ENCODE data around the gene BCKDHA.
"Not testable (repeated sequence)": the region's sequence is repeated elsewhere in the genome, so short reads cannot be mapped to it uniquely, and the experiment has no call there.

The BCKDHA gene

DNA sequence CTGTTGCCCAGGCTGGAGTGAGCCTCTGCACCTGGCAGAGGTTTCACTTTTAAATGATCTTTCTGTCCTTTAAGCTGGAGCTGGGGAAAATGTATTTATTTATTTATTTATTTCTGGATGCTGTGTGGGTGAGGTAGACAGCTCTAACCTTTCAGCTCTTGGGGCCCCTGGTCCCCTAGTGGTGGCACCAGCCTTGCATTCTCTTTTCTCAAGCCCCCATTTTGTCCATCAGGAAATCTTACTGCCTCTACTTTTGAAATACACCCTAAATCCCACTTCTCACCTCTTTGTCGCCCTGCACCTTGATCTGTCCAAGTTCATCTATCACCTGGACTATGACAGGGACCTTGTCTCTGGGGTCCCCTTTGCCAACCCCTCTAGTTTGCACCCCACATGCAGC is 31.5 kb upstream of the BCKDHA start:
- DNase-seq (ENCODE audit: low read depth in 2 of 2, low spot score in 1 of 2): no peak

- DNase-seq (ENCODE audit: low read depth in 2 of 2, low spot score in 1 of 2): no peak
Observed at GRCh38 chr19:41367848-41368301, 29.7 kb upstream of the BCKDHA start.

GRCh38 chr19:41369769-41370168 is 27.8 kb upstream of the BCKDHA start:
- no peak for DNase-seq (ENCODE audit: low read depth in 2 of 2, low spot score in 1 of 2)

DNA sequence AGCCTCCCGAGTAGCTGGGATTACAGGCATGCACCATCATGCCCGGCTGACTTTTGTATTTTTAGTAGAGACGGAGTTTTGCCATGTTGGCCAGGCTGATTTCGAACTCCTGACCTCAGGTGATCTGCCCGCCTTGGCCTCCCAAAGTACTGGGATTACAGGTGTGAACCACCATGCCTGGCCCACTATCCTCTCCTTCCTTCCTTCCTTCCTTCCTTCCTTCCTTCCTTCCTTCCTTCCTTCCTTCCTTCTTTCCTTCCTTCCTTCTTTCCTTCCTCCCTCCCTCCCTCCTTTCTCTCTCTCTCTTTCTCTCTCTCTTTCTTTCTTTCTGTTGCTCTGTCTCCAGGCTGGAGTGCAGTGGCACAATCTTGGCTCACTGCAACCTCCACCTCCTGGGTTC is 26.5 kb upstream of the BCKDHA start:
- DNase-seq (ENCODE audit: low read depth in 2 of 2, low spot score in 1 of 2): not testable (repeated sequence)

DNA sequence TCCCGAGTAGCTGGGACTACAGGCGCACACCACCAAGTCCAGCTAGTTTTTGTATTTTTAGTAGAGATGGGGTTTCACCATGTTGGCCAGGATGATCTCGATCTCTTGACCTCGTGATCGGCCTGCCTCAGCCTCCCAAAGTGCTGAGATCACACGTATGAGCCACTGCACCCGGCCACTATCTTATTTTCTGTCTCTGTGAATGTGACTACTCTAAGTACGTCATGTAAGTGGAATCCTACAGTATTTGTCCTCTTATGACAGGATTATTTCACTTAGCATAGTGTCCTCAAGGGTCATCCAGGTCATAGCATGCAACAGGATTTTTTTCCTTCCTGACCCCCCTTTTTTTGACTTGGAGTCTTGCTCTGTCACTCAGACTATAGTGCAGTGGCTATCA is 26.1 kb upstream of the BCKDHA start:
- no peak for DNase-seq (ENCODE audit: low read depth in 2 of 2, low spot score in 1 of 2)

DNA sequence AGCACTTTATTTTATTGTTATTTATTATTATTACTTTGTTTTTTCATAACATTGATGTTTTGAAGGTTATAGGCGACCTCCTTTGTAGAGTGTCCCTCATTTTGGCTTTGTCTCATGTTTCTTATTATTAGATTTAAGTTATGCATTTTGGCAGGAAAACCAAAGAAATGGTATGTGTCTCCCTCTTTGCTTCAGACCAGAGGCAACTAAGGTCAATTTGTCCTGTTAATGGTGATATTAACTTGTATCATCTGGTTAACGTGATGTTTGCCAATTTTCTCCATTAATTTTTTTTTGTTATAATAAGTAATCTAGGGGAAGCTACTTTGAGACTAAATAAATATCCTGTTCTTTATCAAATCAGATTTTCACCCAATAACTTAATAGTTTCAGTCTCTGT is 25.1 kb upstream of the BCKDHA start:
- no peak for DNase-seq (ENCODE audit: low read depth in 2 of 2, low spot score in 1 of 2)

DNA sequence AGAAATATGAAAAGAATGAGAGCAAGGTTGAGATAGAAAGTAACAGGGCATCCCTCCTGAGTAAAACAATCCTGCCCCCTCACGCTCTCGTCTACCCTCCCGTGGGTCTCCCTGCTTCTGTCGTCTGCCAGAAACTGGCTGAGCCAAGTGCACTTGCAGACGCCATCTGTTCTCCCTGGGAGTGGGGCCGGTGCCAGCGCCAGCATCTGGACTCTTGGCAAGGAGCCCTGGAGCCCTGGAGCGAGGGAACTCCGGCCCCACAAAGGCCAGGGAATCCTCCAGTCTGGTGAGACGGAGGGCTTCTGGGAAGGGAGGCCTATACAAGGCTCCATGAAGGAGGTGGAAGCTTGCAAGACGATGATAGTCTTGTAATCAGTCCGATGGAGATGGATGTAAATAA is 23.6 kb upstream of the BCKDHA start:
- no peak for DNase-seq (ENCODE audit: low read depth in 2 of 2, low spot score in 1 of 2)

DNA sequence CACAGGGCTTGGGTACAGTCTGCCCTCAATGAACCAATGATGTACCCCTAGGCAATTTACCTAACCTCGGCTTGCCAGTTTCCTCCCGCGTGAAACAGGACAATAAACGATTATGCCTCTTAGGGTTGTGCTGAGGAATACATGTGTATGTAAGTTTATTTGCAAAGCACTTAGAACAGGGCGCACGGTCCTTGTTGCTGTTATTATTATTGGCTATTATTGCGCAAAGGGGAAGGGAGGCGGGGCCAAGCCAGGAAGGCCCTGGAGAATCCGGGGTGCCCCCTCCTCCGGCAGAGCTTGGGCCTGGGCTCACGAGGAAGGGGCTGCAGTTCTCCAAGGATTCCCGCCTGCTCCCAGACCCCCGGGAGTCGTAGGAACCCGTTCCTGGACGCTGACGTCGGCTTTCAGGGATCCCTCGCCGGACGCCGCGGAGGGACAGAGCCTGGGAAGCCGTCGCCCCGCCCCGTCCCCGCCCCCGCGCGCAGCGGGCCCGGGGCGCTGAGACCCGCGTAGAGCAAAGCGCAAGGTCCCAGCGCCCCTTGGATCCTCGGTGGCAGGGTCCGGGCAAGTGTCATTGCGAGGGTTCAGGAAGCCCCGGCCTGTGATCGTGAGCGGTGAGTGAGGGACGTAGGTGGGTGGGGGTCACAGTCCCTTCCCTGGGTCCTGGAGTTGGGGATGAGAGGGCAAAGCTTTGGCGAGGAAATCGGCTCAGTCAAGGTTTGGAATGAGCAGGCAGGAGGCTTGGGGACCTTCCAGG is 21.2 kb upstream of the BCKDHA start, which contains the start of gene TMEM91:
Gene TMEM91 (plus strand): TSS at position 293 of the 757 bp plus-strand sequence. CDS start 1,777 bp downstream, outside the sequence.
- DNase-seq (ENCODE audit: low read depth in 2 of 2, low spot score in 1 of 2): no peak

- DNase-seq (ENCODE audit: low read depth in 2 of 2, low spot score in 1 of 2): no peak
Observed at GRCh38 chr19:41376998-41377365, 20.6 kb upstream of the BCKDHA start.

- no peak for DNase-seq (ENCODE audit: low read depth in 2 of 2, low spot score in 1 of 2)
Observed at GRCh38 chr19:41377977-41378709, 19.5 kb upstream of the BCKDHA start.

- DNase-seq (ENCODE audit: low read depth in 2 of 2, low spot score in 1 of 2): not testable (repeated sequence)
Observed at GRCh38 chr19:41381536-41381935, 16.1 kb upstream of the BCKDHA start.

GRCh38 chr19:41384351-41384750 is 13.3 kb upstream of the BCKDHA start:
- no peak for DNase-seq (ENCODE audit: low read depth in 2 of 2, low spot score in 1 of 2)

GRCh38 chr19:41386442-41386841 is 11.2 kb upstream of the BCKDHA start:
- DNase-seq (ENCODE audit: low read depth in 2 of 2, low spot score in 1 of 2): no peak

- DNase-seq (ENCODE audit: low read depth in 2 of 2, low spot score in 1 of 2): no peak
Observed at GRCh38 chr19:41391618-41392017, 6.0 kb upstream of the BCKDHA start.

GRCh38 chr19:41392775-41393174 is 4.8 kb upstream of the BCKDHA start:
- no peak for DNase-seq (ENCODE audit: low read depth in 2 of 2, low spot score in 1 of 2)

GRCh38 chr19:41395355-41395754 is 2.3 kb upstream of the BCKDHA start:
- DNase-seq (ENCODE audit: low read depth in 2 of 2, low spot score in 1 of 2): no peak

- DNase-seq (ENCODE audit: low read depth in 2 of 2, low spot score in 1 of 2): no peak
Observed at GRCh38 chr19:41398050-41398418, 416 bp downstream of the BCKDHA start.

GRCh38 chr19:41398598-41398997 is 980 bp downstream of the BCKDHA start:
- no peak for DNase-seq (ENCODE audit: low read depth in 2 of 2, low spot score in 1 of 2)

- no peak for DNase-seq (ENCODE audit: low read depth in 2 of 2, low spot score in 1 of 2)
Observed at GRCh38 chr19:41399091-41399490, 1.5 kb downstream of the BCKDHA start.

DNA sequence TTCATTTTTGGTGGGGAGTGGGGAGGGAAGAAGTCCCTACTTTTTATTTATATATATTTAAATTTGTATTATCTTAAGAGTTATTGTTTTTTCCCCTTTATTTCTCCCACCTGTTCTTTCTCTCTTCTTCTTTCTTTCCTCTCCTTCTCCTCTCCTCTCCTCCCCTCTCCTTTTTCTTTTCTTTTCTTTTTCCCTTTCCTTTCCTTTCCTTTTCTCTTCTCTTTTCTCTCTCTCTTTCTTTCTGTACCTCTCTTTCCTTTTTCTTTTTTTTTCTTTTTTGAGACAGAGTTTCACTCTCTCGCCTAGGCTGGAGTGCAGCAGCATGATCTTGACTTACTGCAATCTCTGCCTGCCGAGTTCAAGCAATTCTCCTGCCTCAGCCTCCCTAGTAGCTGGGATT is 1.9 kb downstream of the BCKDHA start:
- DNase-seq (ENCODE audit: low read depth in 2 of 2, low spot score in 1 of 2): no peak

DNA sequence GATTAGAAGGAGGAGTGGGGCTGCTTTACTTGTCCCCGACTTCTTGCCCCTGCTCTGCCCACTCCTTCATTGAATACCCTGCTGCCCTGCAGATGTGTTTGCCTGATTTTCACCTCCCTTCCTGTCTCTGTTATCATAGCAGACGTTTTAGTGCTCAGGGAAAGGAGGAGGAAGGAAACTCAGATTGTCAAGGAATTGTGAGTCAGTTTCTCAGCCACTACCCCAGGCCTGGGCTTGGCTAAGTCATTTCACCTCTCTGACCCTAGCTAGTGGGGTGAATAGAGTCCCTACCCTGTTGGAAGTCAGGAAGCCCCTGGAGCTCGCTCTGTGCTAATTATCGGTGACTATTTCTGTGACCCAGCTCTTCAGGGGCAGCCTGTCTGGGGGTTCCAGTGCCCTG is 3.9 kb downstream of the BCKDHA start:
- DNase-seq (ENCODE audit: low read depth in 2 of 2, low spot score in 1 of 2): no peak

DNA sequence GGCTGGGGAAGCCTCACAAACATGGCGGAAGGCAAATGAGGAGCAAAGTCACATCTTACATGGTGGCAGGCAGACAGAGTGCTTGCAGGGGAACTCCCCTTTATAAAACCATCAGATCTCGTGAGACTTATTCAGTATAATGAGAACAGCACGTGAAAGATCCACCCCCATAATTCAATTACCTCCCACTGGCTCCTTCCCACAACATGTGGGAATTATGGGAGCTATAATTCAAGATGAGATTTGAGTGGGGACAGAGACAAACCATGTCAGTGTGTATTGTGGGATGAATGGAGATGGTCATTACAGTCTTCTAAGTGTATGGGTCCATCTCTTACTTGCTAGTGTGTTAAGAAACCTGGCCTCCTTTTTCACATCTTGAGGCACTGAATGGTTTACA is 4.4 kb downstream of the BCKDHA start:
- no peak for DNase-seq (ENCODE audit: low read depth in 2 of 2, low spot score in 1 of 2)

All from stimulated activated CD8-positive, alpha-beta memory T cell treated with anti-CD3 and anti-CD28 coated beads, Interleukin-4, amount 100 ng/mL, for 1 hour (primary cell).